Jurkat, Clone E6-1 (cell line): Measurements from ENCODE around the gene SUN3. TPM values are rescaled to one million over a fixed set of nuclear protein-coding genes. Genes with fewer than 3 reads are reported as not detected.

ENCODE experiments used
- DNase-seq: peaks from one replicate; pipeline ENCODE4 v3.0.0-alpha.2; 2011; ENCODE audit warnings: low read depth, low spot score
- H3K4me3 ChIP-seq: 2 replicates; pipeline ENCODE4 v1.5.1; 2011; ENCODE audit warnings: mild to moderate bottlenecking, low read length, control low read depth, moderate library complexity
- polyA plus RNA-seq: library from polyadenylated mRNA; unstranded; fragments of >200 nt; gene quantifications from one replicate; pipeline ENCODE4 v1.2.1, GENCODE V29; 2012; ENCODE audit warnings: missing spikeins; ENCODE audit not compliant: insufficient read length, insufficient read depth

Gene SUN3, protein sequence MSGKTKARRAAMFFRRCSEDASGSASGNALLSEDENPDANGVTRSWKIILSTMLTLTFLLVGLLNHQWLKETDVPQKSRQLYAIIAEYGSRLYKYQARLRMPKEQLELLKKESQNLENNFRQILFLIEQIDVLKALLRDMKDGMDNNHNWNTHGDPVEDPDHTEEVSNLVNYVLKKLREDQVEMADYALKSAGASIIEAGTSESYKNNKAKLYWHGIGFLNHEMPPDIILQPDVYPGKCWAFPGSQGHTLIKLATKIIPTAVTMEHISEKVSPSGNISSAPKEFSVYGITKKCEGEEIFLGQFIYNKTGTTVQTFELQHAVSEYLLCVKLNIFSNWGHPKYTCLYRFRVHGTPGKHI
- polyA plus RNA-seq = not detected

DNA sequence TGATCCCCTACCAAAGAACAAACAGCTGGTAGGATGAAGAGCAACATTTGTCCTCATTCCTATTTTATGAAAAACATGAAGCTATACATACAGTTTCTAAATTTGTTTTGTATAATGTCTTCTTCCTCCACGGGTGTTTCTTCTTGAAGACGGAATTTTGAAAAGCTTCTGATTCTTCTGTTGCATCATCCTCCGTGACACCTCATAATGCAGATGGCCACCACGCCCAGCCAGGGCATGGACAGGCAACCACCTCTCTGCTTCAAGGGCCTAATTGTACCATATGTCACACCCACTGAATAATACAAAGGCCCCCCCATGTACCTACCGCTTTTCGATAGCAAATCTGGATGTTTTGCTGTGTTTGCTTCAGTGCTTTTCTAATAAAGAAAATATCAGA, at the start of gene SUN3:
TSS of gene SUN3 (minus strand) at position 170 of the 400 bp plus-strand sequence. CDS start at position 1, 169 bp downstream.
- H3K4me3 ChIP-seq = no peak within 1 kb of the TSS
- DNase-seq = no peak

DNA sequence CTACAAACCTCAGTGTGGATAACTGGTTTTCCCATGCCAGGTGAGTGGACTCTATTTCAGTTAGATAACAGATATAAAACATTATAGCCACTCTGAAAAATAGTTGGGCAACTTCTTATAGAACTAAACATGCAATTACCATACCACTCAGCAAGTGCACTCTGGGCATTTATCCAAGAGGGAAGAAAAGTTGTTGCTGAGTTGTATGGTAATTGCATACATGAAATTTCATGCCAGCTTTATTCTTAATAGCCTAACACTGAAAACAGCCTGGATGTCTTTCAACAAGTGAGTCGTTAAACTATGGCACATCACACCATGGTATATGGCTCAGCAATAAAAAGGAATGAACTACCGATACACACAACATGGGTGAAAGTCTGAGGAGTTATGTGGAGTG, 49.6 kb upstream of the SUN3 start:
- no peak for DNase-seq
- no peak overlapping the region for H3K4me3 ChIP-seq

DNA sequence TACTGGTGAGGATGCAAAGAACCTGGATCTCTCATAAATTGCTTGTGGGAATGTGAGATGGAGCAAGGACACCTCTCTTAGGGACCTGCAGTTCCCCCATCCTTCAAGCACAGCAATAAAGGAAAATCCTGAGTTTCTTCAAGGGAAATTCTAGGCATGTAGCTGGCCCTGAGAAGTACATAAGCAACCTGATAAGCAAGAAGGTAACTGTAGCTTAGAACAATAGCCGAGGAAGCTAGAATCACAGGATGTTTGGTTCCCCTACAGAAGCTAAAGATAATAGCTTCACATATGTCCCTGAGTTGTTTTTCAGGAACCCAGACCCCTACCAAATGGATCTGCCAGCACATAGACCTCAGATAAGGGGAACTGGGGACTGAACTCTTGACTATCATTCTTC, 48.5 kb upstream of the SUN3 start:
- DNase-seq = no peak

DNA sequence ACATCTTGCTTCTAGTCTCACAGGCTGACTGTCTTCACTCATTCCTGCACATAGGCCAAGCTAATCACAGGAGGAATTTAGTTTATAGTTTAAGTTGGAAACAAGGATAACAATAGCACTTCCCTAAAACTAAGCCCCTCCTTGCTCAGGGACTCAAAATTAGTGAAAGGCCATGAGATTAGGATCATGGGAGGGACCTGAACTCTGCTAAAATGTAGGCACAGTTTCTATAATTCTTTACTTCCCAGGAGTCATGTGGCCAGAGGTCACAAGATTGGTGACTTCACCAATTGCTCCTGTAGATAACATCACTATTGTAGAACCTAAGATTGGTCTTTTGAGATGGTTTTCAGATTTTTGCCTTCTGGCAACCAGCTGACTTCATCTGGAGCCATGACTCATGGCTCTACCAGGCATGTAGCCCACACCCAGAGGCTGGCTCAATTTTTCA, 45.3 kb upstream of the SUN3 start:
- no peak for DNase-seq
- H3K4me3 ChIP-seq = no peak overlapping the region

More for the DNA sequence above, 48.5 kb upstream of the SUN3 start:
- H3K4me3 ChIP-seq = no peak overlapping the region

DNA sequence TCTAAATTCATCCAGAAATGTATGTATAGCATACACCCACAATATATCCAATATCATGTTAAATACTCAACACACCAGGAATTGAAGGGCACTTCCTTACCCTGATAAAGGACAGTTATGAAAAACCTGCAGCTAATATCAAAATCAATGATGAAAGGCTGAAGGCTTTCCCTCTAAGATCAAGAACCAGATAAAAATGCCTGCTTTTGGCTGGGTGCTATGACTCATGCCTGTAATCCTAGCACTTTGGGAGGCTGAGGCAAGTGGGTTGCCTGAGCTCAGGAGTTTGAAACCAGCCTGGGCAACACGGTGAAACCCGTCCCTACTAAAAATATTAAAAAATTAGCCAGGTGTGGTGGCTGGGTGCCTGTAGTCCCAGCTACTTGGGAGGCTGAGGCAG, 38.6 kb upstream of the SUN3 start:
- DNase-seq = no peak
- H3K4me3 ChIP-seq = no peak overlapping the region

DNA sequence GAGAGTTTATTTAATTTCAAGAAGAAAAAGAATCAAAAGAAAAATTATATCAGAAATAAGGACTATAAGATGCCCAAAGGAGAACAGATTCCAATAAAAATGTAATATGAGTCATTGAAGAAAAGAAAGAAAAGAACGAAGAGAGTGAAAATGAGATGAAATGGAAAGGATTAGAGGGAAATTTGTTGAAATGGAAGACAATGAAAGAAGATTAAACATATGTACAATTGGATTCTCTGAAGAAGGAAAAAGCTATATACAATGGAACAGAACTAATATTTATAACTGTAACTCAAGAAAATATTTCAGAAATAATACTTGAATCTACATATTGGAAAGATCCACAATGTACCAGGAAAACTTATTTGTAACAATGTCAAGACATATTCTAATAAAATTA, 35.1 kb upstream of the SUN3 start:
- no peak overlapping the region for H3K4me3 ChIP-seq

DNA sequence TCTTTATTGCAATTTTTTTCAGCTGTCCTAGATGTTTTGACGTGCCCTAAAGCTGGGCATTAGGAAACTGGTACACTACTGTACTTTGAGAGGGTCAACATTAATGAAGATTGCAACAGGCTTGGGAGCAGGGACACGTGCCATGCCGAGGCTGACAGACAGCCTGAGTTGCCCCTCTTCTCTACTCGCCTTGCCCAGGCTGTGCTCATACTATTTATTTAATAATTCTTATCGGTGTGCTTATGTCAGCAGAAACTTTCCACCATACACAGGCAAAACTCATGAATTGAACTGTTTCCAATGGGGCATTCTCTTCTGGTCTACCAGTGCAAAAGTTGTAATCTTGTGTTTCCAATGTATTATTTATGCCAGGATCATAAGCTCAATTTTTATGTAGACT, 30.8 kb upstream of the SUN3 start:
- no peak overlapping the region for H3K4me3 ChIP-seq
- no peak for DNase-seq

More for the DNA sequence above, 35.1 kb upstream of the SUN3 start:
- no peak for DNase-seq

DNA sequence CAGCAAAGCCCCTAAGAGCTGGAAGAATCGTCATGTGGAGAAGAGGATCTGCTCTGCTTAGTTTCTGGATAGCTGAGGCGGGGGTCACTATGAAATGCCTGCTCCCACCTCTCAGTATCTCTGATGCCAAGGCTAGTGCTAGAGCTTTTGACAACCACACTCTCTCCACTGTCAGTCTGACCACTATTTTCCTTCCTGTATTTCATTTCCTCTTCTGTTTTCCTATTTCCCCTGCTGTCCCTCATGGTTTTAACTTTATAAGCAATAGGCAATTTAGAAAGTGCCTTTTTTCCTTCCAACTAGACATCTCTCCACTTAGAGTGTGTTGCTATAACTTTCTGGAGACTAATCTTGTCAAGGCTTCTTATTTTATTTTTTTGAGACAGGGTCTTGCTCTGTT, 30.1 kb upstream of the SUN3 start:
- no peak for DNase-seq
- no peak overlapping the region for H3K4me3 ChIP-seq

DNA sequence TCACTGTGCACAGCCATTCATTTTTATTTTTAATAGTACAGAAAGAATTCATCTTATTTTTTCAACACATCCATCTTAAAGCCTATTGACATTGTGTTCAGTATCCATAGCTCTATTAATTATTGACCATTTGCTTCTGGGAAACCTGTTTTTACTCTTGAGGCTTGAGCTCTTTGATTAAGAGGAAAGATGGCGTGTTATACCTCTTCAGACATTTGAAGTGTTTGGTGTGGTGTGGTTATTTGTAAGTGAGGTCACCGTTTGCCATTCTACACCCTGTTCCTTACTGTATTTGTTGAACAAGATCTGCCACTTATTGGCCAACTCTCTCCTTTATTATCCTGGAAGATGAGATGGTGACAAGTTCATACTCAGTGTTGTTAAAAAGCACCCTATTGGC, 24.8 kb upstream of the SUN3 start:
- no peak overlapping the region for H3K4me3 ChIP-seq
- DNase-seq = no peak

DNA sequence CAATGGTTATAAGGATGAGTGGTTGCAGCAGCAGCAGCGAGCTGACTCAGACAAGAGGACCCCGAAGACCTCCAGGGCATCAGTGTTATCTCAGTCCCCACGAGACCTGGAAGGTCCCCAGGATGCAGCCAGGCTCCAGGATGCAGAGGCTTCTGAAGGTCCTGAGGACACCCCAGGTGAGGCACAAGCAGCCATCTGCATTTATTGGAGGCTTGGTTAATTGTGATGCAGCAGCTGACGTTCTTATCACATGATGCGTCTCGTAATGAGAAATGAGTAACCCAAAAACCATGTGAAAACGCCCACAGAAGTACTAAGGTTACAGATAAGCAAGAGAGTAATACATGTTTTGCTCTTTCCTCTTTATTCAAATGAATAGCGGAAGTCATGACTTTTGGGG, 23.8 kb upstream of the SUN3 start:
- DNase-seq = no peak
- H3K4me3 ChIP-seq = no peak overlapping the region

DNA sequence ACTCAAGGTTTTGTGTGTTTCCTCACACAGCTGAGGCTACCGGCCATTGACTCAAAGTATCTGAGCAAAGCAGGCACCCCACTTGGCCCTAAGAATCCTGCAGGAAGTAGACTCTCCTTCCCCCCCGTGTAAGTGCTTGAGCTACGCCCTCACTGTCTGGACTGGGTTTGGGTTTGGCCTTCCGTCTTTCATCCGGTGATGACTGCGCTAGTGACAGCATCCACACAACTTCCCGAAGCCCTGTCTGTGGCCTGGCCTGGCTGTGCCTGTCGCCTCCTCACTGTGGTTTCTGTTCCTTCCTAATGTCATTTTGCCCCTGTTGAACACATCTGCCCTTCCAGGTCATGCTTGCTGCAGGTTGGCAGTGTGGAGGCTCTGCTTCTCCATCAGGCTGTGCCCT, 20.9 kb upstream of the SUN3 start:
- no peak for DNase-seq

DNA sequence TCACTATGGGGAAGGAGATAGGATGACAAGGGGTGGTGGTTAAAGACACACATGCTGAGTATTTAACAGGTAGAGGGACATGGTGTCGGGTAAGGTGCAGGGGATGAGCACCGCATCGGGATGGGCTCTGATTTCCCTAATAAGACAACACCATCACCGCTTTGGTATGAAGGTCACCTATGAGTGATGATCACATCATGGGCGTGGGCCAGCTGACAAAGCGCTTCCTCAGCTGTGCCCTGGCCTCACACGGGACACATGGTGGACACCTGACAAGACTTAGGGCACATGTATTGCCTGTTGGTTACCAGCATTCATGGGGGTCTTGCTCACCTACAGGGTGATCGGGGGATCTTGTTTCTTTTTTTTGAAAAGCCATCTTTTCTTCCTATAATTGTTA, 19.2 kb upstream of the SUN3 start:
- no peak for DNase-seq
- no peak overlapping the region for H3K4me3 ChIP-seq

More for the DNA sequence above, 20.9 kb upstream of the SUN3 start:
- no peak overlapping the region for H3K4me3 ChIP-seq

DNA sequence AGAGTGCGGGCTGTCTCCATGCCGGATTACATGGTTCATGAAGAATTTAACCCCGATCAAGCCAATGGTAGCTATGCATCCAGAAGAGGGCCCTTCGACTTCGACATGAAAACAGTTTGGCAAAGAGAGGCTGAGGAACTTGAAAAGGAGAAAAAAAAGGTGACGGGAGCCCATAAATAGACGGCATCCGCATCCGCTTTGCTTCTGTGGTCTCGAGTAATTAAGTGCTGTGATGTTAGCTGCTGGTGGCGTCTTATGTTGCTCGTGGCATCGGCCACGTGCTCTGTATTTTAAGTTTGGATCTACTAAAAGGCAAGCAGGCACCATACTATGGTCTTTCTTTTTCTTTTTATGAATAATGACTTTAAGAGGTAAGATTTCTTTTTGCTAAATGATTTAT, 17.6 kb upstream of the SUN3 start:
- no peak overlapping the region for H3K4me3 ChIP-seq
- DNase-seq = peak; percentile 79

DNA sequence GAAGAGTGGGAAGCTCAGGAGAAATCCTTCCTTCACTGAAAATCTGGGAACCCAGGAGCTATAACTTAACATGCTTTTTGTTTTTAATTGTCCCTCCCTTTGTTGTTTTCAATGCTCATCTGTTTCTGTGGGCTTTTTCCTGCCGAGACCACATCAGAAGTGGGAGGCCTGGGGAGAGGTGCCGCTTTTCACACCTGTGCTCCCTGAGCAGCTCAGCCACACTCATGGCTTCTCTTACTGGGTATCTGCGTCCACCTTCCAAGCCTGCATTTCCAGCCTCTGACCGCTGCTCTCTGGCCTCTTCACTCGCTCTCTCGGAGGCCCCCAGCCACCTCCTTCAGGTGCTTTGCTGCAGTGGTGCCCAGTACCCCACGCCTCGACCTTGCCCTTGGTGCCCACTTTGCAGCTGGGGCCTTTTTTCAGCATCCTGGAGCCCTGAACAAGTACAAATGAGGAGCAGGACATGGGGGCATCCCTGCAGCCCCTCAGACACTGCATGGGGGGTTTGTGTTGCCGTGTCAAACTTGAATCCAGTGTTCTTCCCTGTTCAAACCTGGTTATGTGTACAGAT, 16.4 kb upstream of the SUN3 start:
- DNase-seq = peak; percentile 45

DNA sequence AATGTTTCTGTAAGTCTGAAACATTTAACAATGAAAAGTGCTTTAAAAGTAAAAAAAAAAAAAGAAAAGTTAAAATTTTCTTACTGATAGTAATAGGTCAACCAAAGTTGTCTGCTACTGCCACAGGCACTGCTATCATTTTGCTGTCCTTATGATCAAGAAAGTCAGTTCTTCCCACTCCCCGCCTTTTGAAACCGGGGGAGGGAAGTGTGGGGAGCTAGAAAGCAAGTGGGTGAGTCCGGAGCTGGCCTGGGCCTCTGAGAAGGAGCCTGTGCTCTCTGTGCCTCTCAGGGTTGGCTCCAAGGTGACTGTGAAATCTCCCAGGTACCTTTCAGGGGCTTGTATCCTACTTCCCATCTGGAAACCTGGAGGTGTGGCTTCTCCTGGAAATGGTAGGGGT, 13.7 kb upstream of the SUN3 start:
- no peak overlapping the region for H3K4me3 ChIP-seq
- DNase-seq = no peak

More for the DNA sequence above, 16.4 kb upstream of the SUN3 start:
- no peak overlapping the region for H3K4me3 ChIP-seq

DNA sequence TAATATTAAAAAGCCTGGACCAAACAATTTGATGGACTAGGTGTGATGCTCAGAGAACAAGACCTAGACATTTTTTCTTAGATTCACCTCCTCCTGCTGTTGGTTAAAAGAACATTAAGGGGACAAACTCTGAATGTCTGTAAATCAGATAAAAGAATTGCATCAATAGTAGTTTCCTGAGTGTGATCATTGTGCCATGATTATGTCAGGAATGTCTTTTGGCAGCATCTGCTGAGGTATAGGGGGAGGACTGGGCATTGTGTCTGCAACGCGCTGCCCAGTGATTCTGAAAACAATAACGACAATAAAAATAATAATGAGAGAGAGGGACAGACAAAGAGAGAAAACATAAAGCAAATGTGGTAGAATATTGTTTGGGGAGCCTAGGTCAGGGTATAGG, 13.3 kb upstream of the SUN3 start:
- no peak for DNase-seq
- H3K4me3 ChIP-seq = no peak overlapping the region

DNA sequence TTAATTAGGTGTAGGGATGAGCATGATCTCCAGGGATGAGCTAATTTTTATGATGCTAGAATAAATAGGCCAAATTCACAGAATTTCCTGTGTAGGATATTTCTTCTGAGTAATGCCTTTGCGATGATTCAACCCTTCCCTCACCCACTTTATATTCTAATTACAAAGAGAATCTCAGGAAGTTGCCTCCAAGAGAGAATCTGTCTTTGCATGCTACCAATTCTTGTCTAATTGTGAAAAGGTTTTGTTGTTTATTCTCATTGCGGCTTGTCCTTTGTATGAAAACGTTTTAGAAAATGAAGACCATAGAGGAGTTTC, 12.7 kb upstream of the SUN3 start:
- no peak for DNase-seq
- no peak overlapping the region for H3K4me3 ChIP-seq

DNA sequence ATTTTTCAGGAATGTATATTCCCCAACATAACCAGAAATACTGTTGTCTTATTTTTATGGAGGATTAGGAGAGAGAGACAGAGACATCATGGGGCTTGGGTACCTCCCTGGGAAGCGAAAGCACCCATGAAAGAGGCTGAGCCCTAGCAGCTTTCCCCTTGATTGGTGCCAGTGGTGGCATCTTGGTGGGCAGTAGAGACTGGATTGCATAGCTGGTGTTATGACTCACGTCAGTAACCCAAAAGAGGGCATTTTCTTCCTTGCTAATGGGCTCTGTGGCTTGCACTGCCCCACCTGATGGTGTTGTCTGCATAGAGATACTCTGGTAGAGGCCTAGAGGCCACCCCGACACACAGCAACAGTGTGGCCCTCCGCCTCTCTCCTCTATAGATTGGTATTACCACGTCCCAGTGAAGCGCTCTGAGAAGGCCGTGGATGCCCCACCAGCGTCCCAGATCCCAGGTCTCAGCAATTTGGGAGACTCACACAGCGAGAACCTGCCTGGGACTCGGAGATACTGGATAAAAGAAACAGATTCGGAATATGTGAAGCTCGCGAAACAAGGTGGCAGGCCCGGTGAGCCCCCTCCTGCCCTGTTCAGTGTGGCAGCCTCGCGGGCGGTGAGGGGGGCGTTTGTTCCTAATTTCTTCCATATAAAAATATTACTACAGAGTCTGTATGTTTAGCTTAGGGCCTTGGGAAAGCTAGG, 12.2 kb upstream of the SUN3 start:
- DNase-seq = no peak
- H3K4me3 ChIP-seq = no peak overlapping the region

DNA sequence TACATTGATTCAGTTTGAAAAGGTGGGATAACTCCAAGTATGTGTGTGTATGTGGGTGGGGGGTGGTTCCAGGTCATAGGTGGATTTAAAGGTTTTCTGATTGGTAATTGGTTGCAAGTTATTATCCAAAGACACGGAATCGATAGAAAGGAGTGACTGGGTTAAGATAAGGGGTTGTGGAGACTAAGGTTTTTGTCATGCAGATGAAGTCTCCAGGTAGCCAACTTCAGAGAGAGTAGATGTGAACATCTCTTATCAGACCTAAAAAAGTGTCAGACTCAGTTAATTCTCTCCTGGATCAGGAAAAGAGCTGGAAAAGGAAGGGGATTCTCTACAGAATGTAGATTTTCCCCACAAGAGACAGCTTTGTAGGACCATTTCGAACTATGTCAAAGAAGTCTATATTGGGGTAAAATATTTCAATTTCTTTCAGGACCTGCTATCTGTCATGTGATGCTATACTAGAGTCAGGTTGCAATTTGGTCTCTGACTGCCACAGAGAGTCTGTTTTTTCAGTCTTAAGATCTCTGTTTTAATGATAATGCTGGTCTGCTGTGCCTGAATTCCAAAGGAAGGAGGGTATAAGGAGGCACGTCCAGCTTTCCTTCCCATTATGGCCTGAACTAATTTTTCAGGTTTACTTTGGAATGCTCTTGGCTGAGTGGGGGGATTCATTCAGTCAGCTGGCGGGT, 10.1 kb upstream of the SUN3 start:
- DNase-seq = no peak
- H3K4me3 ChIP-seq = no peak overlapping the region

DNA sequence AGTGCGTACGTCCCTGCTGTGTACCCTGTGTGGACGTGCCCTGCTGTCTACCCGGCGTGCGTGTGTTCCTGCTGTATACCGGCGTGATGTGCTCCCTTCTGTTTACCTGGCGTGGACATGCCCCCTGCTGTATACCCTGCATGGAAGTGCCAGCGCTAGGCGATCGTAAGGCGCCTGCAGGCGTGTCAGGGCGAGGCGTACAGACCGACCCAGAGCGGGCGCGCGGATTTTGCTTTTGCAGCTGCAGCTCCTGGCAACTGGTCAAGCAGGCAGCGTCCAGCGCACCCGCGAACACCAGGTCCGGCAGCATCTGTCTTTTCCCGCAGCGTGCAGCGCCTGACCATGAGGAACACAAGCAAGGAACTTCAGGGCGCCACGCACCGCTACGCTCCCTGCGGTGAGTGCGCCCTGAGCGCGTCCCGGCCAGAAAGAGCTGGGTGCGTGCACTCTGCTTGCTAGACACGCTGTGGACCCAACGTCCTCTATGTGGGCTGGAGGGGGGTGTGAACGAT, 7.1 kb upstream of the SUN3 start:
- no peak for DNase-seq
- no peak overlapping the region for H3K4me3 ChIP-seq
